ENCODE results near the gene PM20D2. TPM values are rescaled to one million over a fixed set of nuclear protein-coding genes. Genes with fewer than 3 reads are reported as not detected.
"Not testable (repeated sequence)": the region's sequence is repeated elsewhere in the genome, so short reads cannot be mapped to it uniquely, and the experiment has no call there.

Gene PM20D2
- total and polyA plus RNA-seq, 2 experiments from 2014 or later, result 2.1 to 6.8 TPM

DNA sequence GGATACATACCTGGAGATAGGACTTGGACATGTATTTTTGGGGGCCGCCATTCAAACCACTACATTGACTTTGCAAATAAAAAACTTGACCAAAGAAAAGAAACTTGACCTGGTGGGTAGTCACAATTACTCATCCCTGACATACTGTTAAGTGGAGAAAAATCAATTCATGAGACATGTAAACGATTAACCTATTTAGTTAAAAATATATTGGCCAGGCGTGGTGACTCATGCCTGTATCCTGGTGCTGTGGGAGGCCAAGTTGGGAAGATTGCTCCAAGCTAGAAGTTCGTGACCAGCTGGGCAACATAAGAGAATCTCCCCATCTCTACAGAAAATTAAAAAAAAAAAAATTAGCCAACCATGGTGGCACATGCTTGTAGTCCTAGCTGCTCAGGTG is 25.5 kb upstream of the PM20D2 start:
- peak; percentile 41 for DNase-seq
- Histone ChIP-seq H3K4me1 (ENCODE audit: insufficient read depth) (no peaks in the 10 kb centered on the region), H3K27ac (no peak overlapping the region), H2AFZ (no peak overlapping the region), H3F3A (ENCODE audit: insufficient read depth) (0 out of 2 replicates have a peak, but pooled peaks cover 6% of the 10 kb centered on the region), H3K4me2 (ENCODE audit: unreplicated experiment) (no peak overlapping the region), H3K4me3 (no peak overlapping the region), H3K27me3 (replicated peaks; ENCODE audit: insufficient read depth) (no peaks in the 10 kb centered on the region), H3K9me3 (ENCODE audit: low read depth) (no peaks in the 10 kb centered on the region), H3K9ac (no peak overlapping the region), H3K79me2 (ENCODE audit: insufficient read depth) (no peaks in the 10 kb centered on the region), H3K9me2 (ENCODE audit: insufficient read depth) (no peaks in the 10 kb centered on the region), H4K20me1 (ENCODE audit: insufficient read depth) (no peaks in the 10 kb centered on the region), H3K36me3 (ENCODE audit: low read depth) (no peaks in the 10 kb centered on the region)
- WGBS, 2 experiments (ENCODE audit: low coverage in 1 of 2, low lambda C conversion rate in 2 of 2, missing lambda C conversion rate in 2 of 2), result 52 to 58% methylated on average over 4 of the region's 4 CpGs
- in situ Hi-C loops (cut with MboI), result no loop called here
- TF ChIP-seq EZH2 (IDR thresholded peaks at IDR 0.05; ENCODE audit: insufficient read depth, poor library complexity, severe bottlenecking) (no peak), EZH2phosphoT487 (IDR thresholded peaks at IDR 0.05; ENCODE audit: insufficient read depth, low read depth) (no peak)

- TF ChIP-seq EZH2 (IDR thresholded peaks at IDR 0.05; ENCODE audit: insufficient read depth, poor library complexity, severe bottlenecking), result no peak
- no peak for TF ChIP-seq EZH2phosphoT487 (IDR thresholded peaks at IDR 0.05; ENCODE audit: insufficient read depth, low read depth)
- no peak overlapping the region for H3K4me2 ChIP-seq (ENCODE audit: unreplicated experiment)
- H3K79me2 ChIP-seq (ENCODE audit: insufficient read depth), result no peaks in the 10 kb centered on the region
- WGBS, 2 experiments (ENCODE audit: low coverage in 1 of 2, low lambda C conversion rate in 2 of 2, missing lambda C conversion rate in 2 of 2), result 39 to 41% methylated on average over 1 of the region's 1 CpG
- H3K4me1 ChIP-seq (ENCODE audit: insufficient read depth), result no peaks in the 10 kb centered on the region
- no peaks in the 10 kb centered on the region for H3K27me3 ChIP-seq (replicated peaks; ENCODE audit: insufficient read depth)
- no peak overlapping the region for H3K9ac ChIP-seq
- H3K9me2 ChIP-seq (ENCODE audit: insufficient read depth), result no peaks in the 10 kb centered on the region
- H3K9me3 ChIP-seq (ENCODE audit: low read depth), result no peaks in the 10 kb centered on the region
- no peaks in the 10 kb centered on the region for H3K36me3 ChIP-seq (ENCODE audit: low read depth)
- DNase-seq, result no peak
- in situ Hi-C loops (cut with MboI), result no loop called here
- no peak overlapping the region for H3K27ac ChIP-seq
- 0 out of 2 replicates have a peak, but pooled peaks cover 6% of the 10 kb centered on the region for H3F3A ChIP-seq (ENCODE audit: insufficient read depth)
- no peak overlapping the region for H2AFZ ChIP-seq
- H3K4me3 ChIP-seq, result no peak overlapping the region
- H4K20me1 ChIP-seq (ENCODE audit: insufficient read depth), result no peaks in the 10 kb centered on the region
Measured at GRCh38 chr6:89121934-89122333, 23.9 kb upstream of the PM20D2 start.

- Histone ChIP-seq H3K4me3 (no peak overlapping the region), H3K27ac (no peak overlapping the region), H3K4me1 (ENCODE audit: insufficient read depth) (no peaks in the 10 kb centered on the region), H3K36me3 (ENCODE audit: low read depth) (no peaks in the 10 kb centered on the region), H3K4me2 (ENCODE audit: unreplicated experiment) (no peak overlapping the region), H3K9me2 (ENCODE audit: insufficient read depth) (no peaks in the 10 kb centered on the region), H3K27me3 (replicated peaks; ENCODE audit: insufficient read depth) (no peaks in the 10 kb centered on the region), H4K20me1 (ENCODE audit: insufficient read depth) (no peaks in the 10 kb centered on the region), H3K79me2 (ENCODE audit: insufficient read depth) (no peaks in the 10 kb centered on the region), H3K9ac (no peak overlapping the region), H3K9me3 (ENCODE audit: low read depth) (no peaks in the 10 kb centered on the region), H2AFZ (no peak overlapping the region), H3F3A (ENCODE audit: insufficient read depth) (0 out of 2 replicates have a peak, but pooled peaks cover 6% of the 10 kb centered on the region)
- TF ChIP-seq EZH2phosphoT487 (IDR thresholded peaks at IDR 0.05; ENCODE audit: insufficient read depth, low read depth) (no peak), EZH2 (IDR thresholded peaks at IDR 0.05; ENCODE audit: insufficient read depth, poor library complexity, severe bottlenecking) (no peak)
- in situ Hi-C loops (cut with MboI), result no loop called here
- peak; percentile 66 for DNase-seq
Measured at GRCh38 chr6:89122625-89123024, 23.2 kb upstream of the PM20D2 start.

DNA sequence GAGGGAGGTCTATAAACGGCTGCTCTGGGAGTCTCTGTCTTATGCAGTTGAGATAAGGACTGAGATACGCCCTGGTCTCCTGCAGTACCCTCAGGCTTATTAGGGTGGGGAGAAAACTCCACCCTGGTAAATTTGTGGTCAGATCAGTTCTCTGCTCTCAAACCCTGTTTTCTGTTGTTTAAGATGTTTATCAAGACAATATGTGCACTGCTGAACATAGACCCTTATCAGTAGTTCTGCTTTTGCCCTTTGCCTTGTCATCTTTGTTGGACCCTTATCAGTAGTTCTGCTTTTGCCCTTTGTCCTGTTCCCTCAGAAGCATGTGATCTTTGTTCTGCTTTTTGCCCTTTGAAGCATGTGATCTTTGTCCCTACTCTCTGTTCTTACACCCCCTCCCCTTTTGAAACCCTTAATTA is 17.6 kb upstream of the PM20D2 start:
- H3K4me3 ChIP-seq; H3K9me2 ChIP-seq (ENCODE audit: insufficient read depth); H3K79me2 ChIP-seq (ENCODE audit: insufficient read depth); H3K9ac ChIP-seq; H3K27me3 ChIP-seq (replicated peaks; ENCODE audit: insufficient read depth); H3K9me3 ChIP-seq (ENCODE audit: low read depth); in situ Hi-C loops (cut with MboI); H3K27ac ChIP-seq; H2AFZ ChIP-seq; DNase-seq; H3K4me1 ChIP-seq (ENCODE audit: insufficient read depth); H3K4me2 ChIP-seq (ENCODE audit: unreplicated experiment); H3F3A ChIP-seq (ENCODE audit: insufficient read depth); H3K36me3 ChIP-seq (ENCODE audit: low read depth); H4K20me1 ChIP-seq (ENCODE audit: insufficient read depth): not testable (repeated sequence)
- 79 to 86% methylated on average over 2 of the region's 2 CpGs for WGBS, 2 experiments (ENCODE audit: low coverage in 1 of 2, low lambda C conversion rate in 2 of 2, missing lambda C conversion rate in 2 of 2)

- Histone ChIP-seq H3K4me2 (ENCODE audit: unreplicated experiment) (no peak overlapping the region), H3K9ac (no peak overlapping the region), H3F3A (ENCODE audit: insufficient read depth) (no peaks in the 10 kb centered on the region), H3K36me3 (ENCODE audit: low read depth) (no peaks in the 10 kb centered on the region), H2AFZ (no peak overlapping the region), H4K20me1 (ENCODE audit: insufficient read depth) (no peaks in the 10 kb centered on the region), H3K9me3 (ENCODE audit: low read depth) (no peaks in the 10 kb centered on the region), H3K4me3 (no peak overlapping the region), H3K9me2 (ENCODE audit: insufficient read depth) (no peaks in the 10 kb centered on the region), H3K4me1 (ENCODE audit: insufficient read depth) (no peaks in the 10 kb centered on the region), H3K27ac (no peak overlapping the region), H3K27me3 (replicated peaks; ENCODE audit: insufficient read depth) (no peaks in the 10 kb centered on the region), H3K79me2 (ENCODE audit: insufficient read depth) (no peaks in the 10 kb centered on the region)
- DNase-seq, result no peak
- WGBS, 2 experiments (ENCODE audit: low coverage in 1 of 2, low lambda C conversion rate in 2 of 2, missing lambda C conversion rate in 2 of 2), result 89 to 92% methylated on average over 3 of the region's 3 CpGs
- TF ChIP-seq EZH2 (IDR thresholded peaks at IDR 0.05; ENCODE audit: insufficient read depth, poor library complexity, severe bottlenecking) (no peak), EZH2phosphoT487 (IDR thresholded peaks at IDR 0.05; ENCODE audit: insufficient read depth, low read depth) (no peak)
- in situ Hi-C loops (cut with MboI), result no loop called here
Measured at GRCh38 chr6:89131599-89131998, 14.3 kb upstream of the PM20D2 start.

Measured in GM23248 (cell line).